ENCODE data around the gene MON1A. TPM values are rescaled to one million over a fixed set of nuclear protein-coding genes. Genes with fewer than 3 reads are reported as not detected.
A peak's percentile ranks its signal among the peaks of the same experiment; 100 is the strongest.

Gene MON1A, protein sequence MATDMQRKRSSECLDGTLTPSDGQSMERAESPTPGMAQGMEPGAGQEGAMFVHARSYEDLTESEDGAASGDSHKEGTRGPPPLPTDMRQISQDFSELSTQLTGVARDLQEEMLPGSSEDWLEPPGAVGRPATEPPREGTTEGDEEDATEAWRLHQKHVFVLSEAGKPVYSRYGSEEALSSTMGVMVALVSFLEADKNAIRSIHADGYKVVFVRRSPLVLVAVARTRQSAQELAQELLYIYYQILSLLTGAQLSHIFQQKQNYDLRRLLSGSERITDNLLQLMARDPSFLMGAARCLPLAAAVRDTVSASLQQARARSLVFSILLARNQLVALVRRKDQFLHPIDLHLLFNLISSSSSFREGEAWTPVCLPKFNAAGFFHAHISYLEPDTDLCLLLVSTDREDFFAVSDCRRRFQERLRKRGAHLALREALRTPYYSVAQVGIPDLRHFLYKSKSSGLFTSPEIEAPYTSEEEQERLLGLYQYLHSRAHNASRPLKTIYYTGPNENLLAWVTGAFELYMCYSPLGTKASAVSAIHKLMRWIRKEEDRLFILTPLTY
- 1 to 10 TPM; 2.3 to 5.4 (median 4.2) TPM for total RNA-seq
- 1 to 10 TPM; 7.5 to 7.7 TPM for polyA plus RNA-seq

DNA sequence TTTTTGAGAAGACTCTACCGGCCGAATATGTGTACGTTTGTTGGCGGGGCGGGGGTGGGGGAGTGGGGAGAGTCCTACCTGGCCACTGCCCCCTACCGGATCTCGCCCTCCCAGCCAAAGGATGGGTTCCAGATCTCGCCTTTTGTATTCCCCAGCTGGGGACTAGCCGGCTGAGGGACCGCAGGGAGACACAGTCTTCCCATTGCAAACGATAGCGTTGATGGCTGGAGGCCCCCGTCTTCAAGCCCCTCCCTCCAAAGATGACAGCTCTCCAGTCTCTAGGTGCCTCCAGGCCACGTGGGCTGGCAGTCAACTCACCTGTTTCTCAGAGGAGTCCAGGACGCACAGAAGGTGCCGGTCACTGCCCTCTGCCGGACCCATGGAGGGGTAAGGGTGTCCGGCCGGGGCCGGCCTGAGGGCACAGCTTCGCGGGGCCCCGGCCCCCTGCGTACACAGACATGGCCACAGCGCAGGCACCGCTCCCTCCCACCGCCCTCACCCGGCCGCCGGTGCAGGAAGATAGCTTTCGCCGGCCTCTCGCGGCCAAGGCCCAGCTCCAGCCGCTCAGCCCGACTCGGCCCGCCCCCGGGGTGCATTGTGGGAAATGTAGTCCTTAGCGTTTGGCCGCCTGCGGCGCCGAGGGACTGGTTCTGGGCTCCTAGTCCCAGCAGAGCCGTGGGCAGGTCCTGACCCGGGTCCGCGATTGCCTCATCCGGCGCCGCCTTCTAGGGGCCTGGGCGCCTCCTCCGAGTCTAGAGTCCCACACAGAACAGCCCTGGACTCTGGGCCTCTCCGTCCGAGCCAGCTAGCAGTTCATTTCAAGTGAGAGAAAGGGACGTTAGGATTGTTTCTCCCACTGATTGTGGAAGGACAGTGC is at the start of gene MON1A:
Gene MON1A, minus strand, starts transcription at position 521 of the 877 bp plus-strand sequence. CDS start 16,465 bp downstream, outside the sequence.
- peak; percentile 95 to 99 (median 97) for DNase-seq
- H3K9me3 ChIP-seq = no peaks in the 10 kb centered on the region
- FAIRE-seq = no peak
- no peaks in the 10 kb centered on the region for H3K27me3 ChIP-seq
- TF ChIP-seq CTCF (IDR thresholded peaks at IDR 0.05) = peak in 2 of 4 donors; percentile 6 to 21
- 0% methylated on average over 56 of the region's 56 CpGs for WGBS, 2 donors
- no peaks in the 10 kb centered on the region for H3K36me3 ChIP-seq
- H3K4me1 ChIP-seq = peaks cover 0 to 7% (median 0%) of the 10 kb centered on the region in 3 donors
- intact Hi-C loops (cut with DNase I) = no loop called here
- ATAC-seq = peak; percentile 96 to 98 (median 98)
- H3K4me3 ChIP-seq = peak within 1 kb of the TSS; percentile 56 to 95 (median 78)
- H3K27ac ChIP-seq = peak within 1 kb of the TSS; percentile 67 to 87 (median 84)

DNA sequence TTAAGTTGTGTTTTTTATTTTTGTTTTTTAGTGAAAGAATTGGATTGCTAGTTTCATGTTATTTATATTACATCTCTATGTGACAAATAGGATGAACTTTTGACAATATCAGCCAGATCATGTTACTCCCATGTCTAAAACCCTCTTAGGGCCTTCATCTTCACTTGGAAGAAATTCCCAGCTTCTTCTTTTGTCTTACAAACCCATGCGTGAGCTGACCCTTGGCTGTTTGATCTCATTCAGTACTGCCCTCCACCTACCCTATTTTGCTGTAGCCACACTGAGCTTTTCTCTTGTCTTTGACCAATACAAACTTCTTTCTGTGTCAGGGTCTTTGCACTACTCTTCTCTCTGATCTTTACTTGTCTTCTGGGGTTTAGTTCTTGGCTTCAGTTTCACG is 47.3 kb upstream of the MON1A start:
- Histone ChIP-seq H3K4me3 (no peak overlapping the region), H3K27ac (no peak overlapping the region), H3K4me1 (no peaks in the 10 kb centered on the region), H3K9me3 (no peaks in the 10 kb centered on the region), H3K36me3 (peaks cover 0 to 25% (median 6%) of the 10 kb centered on the region in 3 donors), H3K27me3 (no peaks in the 10 kb centered on the region)
- TF ChIP-seq CTCF (IDR thresholded peaks at IDR 0.05) = no peak
- WGBS, 2 donors = 92 to 98% methylated on average over 2 of the region's 2 CpGs
- intact Hi-C loops (cut with DNase I) = no loop called here
- no peak for ATAC-seq
- no peak for DNase-seq
- no peak for FAIRE-seq

DNA sequence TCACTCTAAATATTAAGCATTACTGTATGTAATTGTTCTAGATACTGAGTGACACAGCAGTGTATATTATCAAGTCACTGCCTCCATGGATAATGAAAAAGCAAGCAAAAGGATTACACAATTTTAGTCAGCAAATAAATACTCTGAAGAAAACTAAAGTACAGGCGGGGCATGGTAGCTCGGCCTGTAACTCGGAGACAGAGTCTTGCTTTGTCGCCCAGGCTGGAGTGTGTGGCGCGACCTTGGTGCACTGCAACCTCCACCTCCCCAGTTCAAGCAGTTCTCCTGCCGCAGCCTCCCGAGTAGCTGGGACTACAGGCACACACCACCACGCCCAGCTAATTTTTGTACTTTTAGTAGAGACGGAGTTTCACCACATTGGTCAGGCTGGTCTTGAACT is 43.0 kb upstream of the MON1A start:
- WGBS, 2 donors = 92 to 97% methylated on average over 10 of the region's 10 CpGs

GRCh38 chr3:49968346-49968745 is 38.7 kb upstream of the MON1A start:
- intact Hi-C loops (cut with DNase I) = no loop called here
- H3K4me1 ChIP-seq = peaks cover 3 to 12% (median 3%) of the 10 kb centered on the region in 3 donors
- H3K9me3 ChIP-seq = no peaks in the 10 kb centered on the region
- WGBS, 2 donors = 89 to 94% methylated on average over 8 of the region's 8 CpGs
- FAIRE-seq = no peak
- no peak for TF ChIP-seq CTCF (IDR thresholded peaks at IDR 0.05)
- no peak overlapping the region for H3K27ac ChIP-seq
- H3K4me3 ChIP-seq = no peak overlapping the region
- ATAC-seq = no peak
- peaks cover 0 to 17% (median 6%) of the 10 kb centered on the region in 3 donors for H3K36me3 ChIP-seq
- no peaks in the 10 kb centered on the region for H3K27me3 ChIP-seq
- no peak for DNase-seq

More for the DNA sequence above, 43.0 kb upstream of the MON1A start:
- H3K9me3 ChIP-seq = no peaks in the 10 kb centered on the region
- DNase-seq (no peak), ATAC-seq (no peak), FAIRE-seq (no peak)
- H3K36me3 ChIP-seq = peaks cover 0 to 20% (median 6%) of the 10 kb centered on the region in 3 donors
- H3K4me3 ChIP-seq = no peak overlapping the region
- H3K4me1 ChIP-seq = no peaks in the 10 kb centered on the region
- intact Hi-C loops (cut with DNase I) = no loop called here
- H3K27ac ChIP-seq = no peak overlapping the region
- no peak for TF ChIP-seq CTCF (IDR thresholded peaks at IDR 0.05)
- no peaks in the 10 kb centered on the region for H3K27me3 ChIP-seq
